Activated T-cell treated with anti-CD3 and anti-CD28 coated beads, Interleukin-2, amount 50 U/mL, for 4 hours (primary cell): ENCODE measurements around the gene PAM. TPM values are rescaled to one million over a fixed set of nuclear protein-coding genes. Genes with fewer than 3 reads are reported as not detected.
"Not testable (repeated sequence)": the region's sequence is repeated elsewhere in the genome, so short reads cannot be mapped to it uniquely, and the experiment has no call there.

Experiments
- ATAC-seq, 2 donors: fragments of 200-7000 bp; cut with Tn5 transposase; one replicate each; pipeline ENCODE4 v1.10.0; 2021
- DNase-seq: peaks from one replicate; pipeline ENCODE4 v3.0.0-alpha.2; 2020
- H3K27me3 Mint-ChIP-seq: one replicate; pipeline ENCODE4 v1.8.0; 2021; ENCODE audit warnings: low read depth, mixed read lengths
- H3K36me3 Mint-ChIP-seq: one replicate; pipeline ENCODE4 v1.8.0; 2022; ENCODE audit warnings: mixed read lengths; ENCODE audit not compliant: insufficient read depth
- H3K4me1 Mint-ChIP-seq: one replicate; pipeline ENCODE4 v1.8.0; 2021; ENCODE audit warnings: low read depth, mixed read lengths
- H3K4me3 Mint-ChIP-seq: one replicate; pipeline ENCODE4 v1.8.0; 2021; ENCODE audit warnings: mild to moderate bottlenecking, moderate library complexity, mixed read lengths
- H3K9me3 Mint-ChIP-seq: one replicate; pipeline ENCODE4 v1.8.0; 2021; ENCODE audit warnings: mixed read lengths
- total RNA-seq, 3 donors: library from RNA; stranded (reverse); gene quantifications; one replicate each; pipeline ENCODE4 v1.2.1, GENCODE V29; 2021

PAM gene
- total RNA-seq, 3 donors from 2014 or later = 50.9 to 56.2 (median 55.7) TPM

- ATAC-seq (no peak), DNase-seq (no peak)
- H3K27me3 Mint-ChIP-seq = peaks cover 2% of the 10 kb centered on the region
- H3K9me3 Mint-ChIP-seq = no peaks in the 10 kb centered on the region
- H3K4me1 Mint-ChIP-seq = no peaks in the 10 kb centered on the region
- no peak overlapping the region for H3K4me3 Mint-ChIP-seq
- H3K36me3 Mint-ChIP-seq = no peaks in the 10 kb centered on the region
These were observed 14.6 kb upstream of the PAM start for GRCh38 chr5:102740515-102740914.

- H3K27me3 Mint-ChIP-seq = peaks cover 2% of the 10 kb centered on the region
- H3K4me1 Mint-ChIP-seq = peaks cover 4% of the 10 kb centered on the region
- H3K36me3 Mint-ChIP-seq = no peaks in the 10 kb centered on the region
- no peak overlapping the region for H3K4me3 Mint-ChIP-seq
- no peak for ATAC-seq
- no peaks in the 10 kb centered on the region for H3K9me3 Mint-ChIP-seq
- DNase-seq = no peak
These were observed 12.9 kb upstream of the PAM start for GRCh38 chr5:102742215-102742614.

GRCh38 chr5:102743900-102744299 lies 11.2 kb upstream of the PAM start:
- DNase-seq (no peak), ATAC-seq (no peak)
- Mint-ChIP-seq H3K4me1 (peaks cover 13% of the 10 kb centered on the region), H3K9me3 (no peaks in the 10 kb centered on the region), H3K27me3 (no peaks in the 10 kb centered on the region), H3K36me3 (no peaks in the 10 kb centered on the region), H3K4me3 (no peak overlapping the region)

- Mint-ChIP-seq H3K4me3 (no peak overlapping the region), H3K9me3 (no peaks in the 10 kb centered on the region), H3K4me1 (peaks cover 13% of the 10 kb centered on the region), H3K27me3 (no peaks in the 10 kb centered on the region), H3K36me3 (no peaks in the 10 kb centered on the region)
- no peak for DNase-seq
- ATAC-seq = peak; percentile 56
These were observed 7.5 kb upstream of the PAM start for GRCh38 chr5:102747386-102748166.

GRCh38 chr5:102749416-102750030 lies 5.6 kb upstream of the PAM start:
- Mint-ChIP-seq H3K27me3 (no peaks in the 10 kb centered on the region), H3K4me1 (peaks cover 20% of the 10 kb centered on the region), H3K36me3 (no peaks in the 10 kb centered on the region), H3K4me3 (no peak overlapping the region), H3K9me3 (no peaks in the 10 kb centered on the region)
- ATAC-seq (no peak), DNase-seq (no peak)

GRCh38 chr5:102750151-102750834 lies 4.8 kb upstream of the PAM start:
- H3K4me1 Mint-ChIP-seq = peaks cover 22% of the 10 kb centered on the region
- ATAC-seq (no peak), DNase-seq (no peak)
- no peak overlapping the region for H3K4me3 Mint-ChIP-seq
- no peaks in the 10 kb centered on the region for H3K36me3 Mint-ChIP-seq
- no peaks in the 10 kb centered on the region for H3K9me3 Mint-ChIP-seq
- H3K27me3 Mint-ChIP-seq = no peaks in the 10 kb centered on the region

GRCh38 chr5:102751903-102752376 lies 3.2 kb upstream of the PAM start:
- H3K4me1 Mint-ChIP-seq = peaks cover 30% of the 10 kb centered on the region
- not testable (repeated sequence) for H3K27me3 Mint-ChIP-seq, H3K9me3 Mint-ChIP-seq, ATAC-seq, H3K36me3 Mint-ChIP-seq, H3K4me3 Mint-ChIP-seq, DNase-seq

GRCh38 chr5:102753889-102754766 lies 977 bp upstream of the PAM start:
- H3K36me3 Mint-ChIP-seq = no peaks in the 10 kb centered on the region
- DNase-seq = peak; percentile 25
- no peak for ATAC-seq
- H3K27me3 Mint-ChIP-seq = no peaks in the 10 kb centered on the region
- H3K4me3 Mint-ChIP-seq = peak overlapping the region; percentile 84
- peaks cover 31% of the 10 kb centered on the region for H3K4me1 Mint-ChIP-seq
- no peaks in the 10 kb centered on the region for H3K9me3 Mint-ChIP-seq

- H3K9me3 Mint-ChIP-seq = no peaks in the 10 kb centered on the region
- H3K27me3 Mint-ChIP-seq = no peaks in the 10 kb centered on the region
- peaks cover 43% of the 10 kb centered on the region for H3K4me1 Mint-ChIP-seq
- H3K4me3 Mint-ChIP-seq = peak overlapping the region; percentile 96
- DNase-seq = peak; percentile 71
- peak; percentile 81 for ATAC-seq
- H3K36me3 Mint-ChIP-seq = no peaks in the 10 kb centered on the region
These were observed 724 bp downstream of the PAM start for GRCh38 chr5:102755686-102756371.

GRCh38 chr5:102758576-102758975 lies 3.5 kb downstream of the PAM start:
- peaks cover 68% of the 10 kb centered on the region for H3K4me1 Mint-ChIP-seq
- no peaks in the 10 kb centered on the region for H3K27me3 Mint-ChIP-seq
- H3K36me3 Mint-ChIP-seq = peaks cover 2% of the 10 kb centered on the region
- ATAC-seq (no peak), DNase-seq (no peak)
- H3K9me3 Mint-ChIP-seq = peaks cover 1% of the 10 kb centered on the region
- no peak overlapping the region for H3K4me3 Mint-ChIP-seq

- H3K36me3 Mint-ChIP-seq = peaks cover 4% of the 10 kb centered on the region
- H3K9me3 Mint-ChIP-seq = peaks cover 4% of the 10 kb centered on the region
- ATAC-seq (no peak), DNase-seq (no peak)
- peaks cover 67% of the 10 kb centered on the region for H3K4me1 Mint-ChIP-seq
- H3K4me3 Mint-ChIP-seq = no peak overlapping the region
- H3K27me3 Mint-ChIP-seq = no peaks in the 10 kb centered on the region
These were observed 4.2 kb downstream of the PAM start for GRCh38 chr5:102759289-102759688.

- peaks cover 68% of the 10 kb centered on the region for H3K4me1 Mint-ChIP-seq
- H3K36me3 Mint-ChIP-seq = peaks cover 4% of the 10 kb centered on the region
- DNase-seq (no peak), ATAC-seq (no peak)
- H3K9me3 Mint-ChIP-seq = peaks cover 4% of the 10 kb centered on the region
- no peak overlapping the region for H3K4me3 Mint-ChIP-seq
- no peaks in the 10 kb centered on the region for H3K27me3 Mint-ChIP-seq
These were observed 4.6 kb downstream of the PAM start for GRCh38 chr5:102759700-102760099.

- H3K27me3 Mint-ChIP-seq = no peaks in the 10 kb centered on the region
- no peak for ATAC-seq
These were observed 5.7 kb downstream of the PAM start for GRCh38 chr5:102760815-102761214.

More at GRCh38 chr5:102760815-102761214, 5.7 kb downstream of the PAM start:
- Mint-ChIP-seq H3K36me3 (peaks cover 7% of the 10 kb centered on the region), H3K9me3 (peaks cover 4% of the 10 kb centered on the region), H3K4me3 (peak overlapping the region; percentile 35), H3K4me1 (peaks cover 79% of the 10 kb centered on the region)
- no peak for DNase-seq
